ENCODE data around the gene BCL2L2. TPM values are rescaled to one million over a fixed set of nuclear protein-coding genes. Genes with fewer than 3 reads are reported as not detected.

Gene BCL2L2
- total and polyA plus RNA-seq, 2 of the 8 experiments (the other 6 are each of a cell fraction or from before 2014, with no cell fraction given), result 9.3 to 13.8 TPM

DNA sequence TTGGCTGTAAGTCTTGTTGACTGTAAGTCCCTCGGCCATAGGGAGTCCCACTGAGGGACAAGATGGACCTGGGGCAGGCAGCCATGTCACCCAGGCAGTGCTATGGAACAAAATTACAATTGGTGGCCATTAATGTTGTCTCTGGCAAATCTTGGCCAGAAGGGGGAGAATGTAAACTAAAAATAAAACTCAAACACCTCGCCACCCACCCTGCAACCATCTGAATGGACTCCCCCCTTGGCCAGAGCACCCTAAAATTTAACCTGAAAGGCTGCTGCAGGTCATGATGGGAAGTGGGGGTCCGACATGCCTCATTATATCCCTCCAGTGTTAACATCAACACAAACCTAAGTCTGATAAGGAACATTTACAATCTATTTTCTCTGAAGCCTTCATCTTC is 37.8 kb downstream of the BCL2L2 start:
- Histone ChIP-seq H2BK5ac (ENCODE audit: low read depth, low read length) (no peak overlapping the region), H3K18ac (ENCODE audit: extremely low read depth, low read length) (no peak overlapping the region), H3K4ac (replicated peaks; ENCODE audit: insufficient read length, low read depth, low read length) (no peak overlapping the region), H3K4me2 (ENCODE audit: insufficient read depth in 1 of 2, low read depth in 2 of 2, low read length in 2 of 2) (no peak overlapping the region), H3K23ac (ENCODE audit: insufficient read length) (no peak overlapping the region), H3K14ac (ENCODE audit: insufficient read length) (no peak overlapping the region), H3K9me3 (ENCODE audit: insufficient read depth in 2 of 2, low read depth in 1 of 2, low read length in 1 of 2) (peaks cover 5 to 14% of the 10 kb centered on the region in 2 experiments), H3K56ac (replicated peaks; ENCODE audit: insufficient read length, low read depth, low read length) (no peak overlapping the region), H3K9ac (replicated peaks in 1 of 4; ENCODE audit: extremely low read depth in 1 of 4, low read depth in 3 of 4, low read length in 3 of 4) (no peak overlapping the region), H3K79me1 (ENCODE audit: low read depth, low read length) (no peaks in the 10 kb centered on the region), H3K23me2 (ENCODE audit: low read depth, low read length) (no peaks in the 10 kb centered on the region), H3K4me1 (replicated peaks in 1 of 4; ENCODE audit: control insufficient read depth in 3 of 4, insufficient read depth in 4 of 4, low read length in 3 of 4) (peaks cover 0 to 4% (median 1%) of the 10 kb centered on the region in 4 experiments; a peak in 3 of 7 replicates), H3K36me3 (ENCODE audit: control insufficient read depth in 2 of 4, insufficient read depth in 4 of 4, low read length in 3 of 4) (no peaks in the 10 kb centered on the region), H4K91ac (replicated peaks; ENCODE audit: insufficient read length, low read length) (no peak overlapping the region), H3K79me2 (ENCODE audit: control insufficient read depth in 1 of 2, insufficient read depth in 2 of 2, low read length in 2 of 2) (no peaks in the 10 kb centered on the region), H4K8ac (ENCODE audit: extremely low read depth, insufficient read depth, low read length) (no peak overlapping the region), H2BK20ac (ENCODE audit: low read length) (no peak overlapping the region), H4K20me1 (replicated peaks in 1 of 2; ENCODE audit: control insufficient read depth in 1 of 2, insufficient read depth in 2 of 2, low read length in 2 of 2) (no peaks in the 10 kb centered on the region), H2BK15ac (ENCODE audit: low read length) (no peak overlapping the region), H3K27me3 (replicated peaks in 1 of 4; ENCODE audit: control insufficient read depth in 3 of 4, extremely low read depth in 1 of 4, insufficient read depth in 3 of 4, low read length in 3 of 4) (no peaks in the 10 kb centered on the region), H2BK12ac (ENCODE audit: low read depth, low read length) (no peak overlapping the region), H4K5ac (ENCODE audit: insufficient read length, low read depth, low read length) (no peak overlapping the region), H3K4me3 (ENCODE audit: extremely low read depth in 1 of 4, insufficient read depth in 2 of 4, low read depth in 3 of 4, low read length in 4 of 4) (no peak overlapping the region), H3K27ac (ENCODE audit: low read depth, low read length) (no peak overlapping the region), H2AK5ac (ENCODE audit: low read depth, low read length) (no peak overlapping the region), H2BK120ac (replicated peaks; ENCODE audit: low read depth, low read length) (no peak overlapping the region), H2AFZ (ENCODE audit: low read length) (no peak overlapping the region)
- whole genome bisulfite sequencing, 2 experiments (ENCODE audit: extremely low coverage in 1 of 2, insufficient coverage in 1 of 2, insufficient read length in 1 of 2, insufficient replicate concordance in 2 of 2, low coverage in 1 of 2, low lambda C conversion rate in 2 of 2, missing lambda C conversion rate in 1 of 2), result 79% methylated on average over 3 of the region's 3 CpGs; no CpG with 5 or more reads in 1 of the 2 experiments
- FAIRE-seq (peak; percentile 45), DNase-seq (ENCODE audit: low read depth in 1 of 2, low spot score in 2 of 2) (no peak)
- ChIA-PET POLR2A (ENCODE audit: partially characterized antibody) (interaction anchor here (0.9 to 3.7 kb wide), 4 partner anchors 10 to 23 kb away, joined by 4 to 25 read pairs (median 13); partner anchors contain the start of gene PABPN1), CTCF (ENCODE audit: partially characterized antibody) (interaction anchor here (0.7 to 5.9 kb wide), 14 partner anchors 8 to 112 kb away, joined by 3 to 69 read pairs (median 10); partner anchors contain the start of gene BCL2L2)
- no peak for TF ChIP-seq SIRT6 (IDR thresholded peaks at IDR 0.05; ENCODE audit: low read length)
- TF ChIP-seq EZH2 (IDR thresholded peaks at IDR 0.05; ENCODE audit: low read depth, low read length, severe bottlenecking), result no peak
- no peak for TF ChIP-seq ZNF274 (IDR thresholded peaks at IDR 0.05; ENCODE audit: borderline replicate concordance, extremely low read depth, low read length)
- TF ChIP-seq SP4 (IDR thresholded peaks at IDR 0.05; ENCODE audit: low read length), result no peak

All from H1 (cell line).